ENCODE data around the gene HMX2. TPM values are rescaled to one million over a fixed set of nuclear protein-coding genes. Genes with fewer than 3 reads are reported as not detected.

The HMX2 gene
- total RNA-seq, 1 experiment from 2014 or later: not detected

DNA sequence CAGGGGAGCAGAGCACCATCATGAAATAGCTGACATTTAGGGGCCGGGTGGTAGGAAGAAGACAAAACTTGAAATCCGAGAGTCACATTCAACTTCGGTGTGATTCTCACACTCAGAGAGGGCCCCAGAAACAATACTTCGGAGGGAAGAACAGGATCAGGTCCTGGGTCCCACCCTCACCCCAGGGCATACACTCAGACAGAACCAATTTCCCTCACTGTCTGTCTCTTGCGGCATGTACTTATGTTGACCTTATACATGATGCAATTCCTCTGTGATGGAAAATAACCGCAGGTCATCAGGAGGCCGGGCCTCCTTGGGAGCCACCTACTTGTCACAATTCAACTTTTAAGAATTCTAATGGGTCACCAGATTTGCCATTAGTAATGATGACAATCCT is 38.5 kb upstream of the HMX2 start:
- DNase-seq (peak; percentile 66), ATAC-seq (no peak)
- H3K27ac ChIP-seq (ENCODE audit: low read length): peak overlapping the region; percentile 45
- H3K4me2 ChIP-seq (ENCODE audit: low read length): 0 out of 2 replicates have a peak overlapping the region, but pooled peaks have one; percentile 10
- BruUV-seq (replicated peaks): no TSS peak
- H3K36me3 ChIP-seq (ENCODE audit: low read depth, low read length): no peaks in the 10 kb centered on the region
- no peak overlapping the region for H3K4me3 ChIP-seq (ENCODE audit: low read length)
- H3K4me1 ChIP-seq (ENCODE audit: insufficient read depth, low read length): peaks cover 12% of the 10 kb centered on the region
- ChIA-PET POLR2A (ENCODE audit: unreplicated experiment) (no interaction called here), CTCF (no interaction called here)
- H3F3A ChIP-seq (ENCODE audit: low read length, unreplicated experiment): no peaks in the 10 kb centered on the region
- no peaks in the 10 kb centered on the region for H3K9me2 ChIP-seq (replicated peaks; ENCODE audit: low read length)
- H2AFZ ChIP-seq (ENCODE audit: low read length): peak overlapping the region; percentile 18; the same call in 1 of the 2 replicates
- TF ChIP-seq EZH2phosphoT487 (IDR thresholded peaks at IDR 0.05; ENCODE audit: borderline replicate concordance, low read length) (no peak), EZH2 (IDR thresholded peaks at IDR 0.05; ENCODE audit: low read length, unreplicated experiment) (no peak)
- TF ChIP-seq, protein P1, sequence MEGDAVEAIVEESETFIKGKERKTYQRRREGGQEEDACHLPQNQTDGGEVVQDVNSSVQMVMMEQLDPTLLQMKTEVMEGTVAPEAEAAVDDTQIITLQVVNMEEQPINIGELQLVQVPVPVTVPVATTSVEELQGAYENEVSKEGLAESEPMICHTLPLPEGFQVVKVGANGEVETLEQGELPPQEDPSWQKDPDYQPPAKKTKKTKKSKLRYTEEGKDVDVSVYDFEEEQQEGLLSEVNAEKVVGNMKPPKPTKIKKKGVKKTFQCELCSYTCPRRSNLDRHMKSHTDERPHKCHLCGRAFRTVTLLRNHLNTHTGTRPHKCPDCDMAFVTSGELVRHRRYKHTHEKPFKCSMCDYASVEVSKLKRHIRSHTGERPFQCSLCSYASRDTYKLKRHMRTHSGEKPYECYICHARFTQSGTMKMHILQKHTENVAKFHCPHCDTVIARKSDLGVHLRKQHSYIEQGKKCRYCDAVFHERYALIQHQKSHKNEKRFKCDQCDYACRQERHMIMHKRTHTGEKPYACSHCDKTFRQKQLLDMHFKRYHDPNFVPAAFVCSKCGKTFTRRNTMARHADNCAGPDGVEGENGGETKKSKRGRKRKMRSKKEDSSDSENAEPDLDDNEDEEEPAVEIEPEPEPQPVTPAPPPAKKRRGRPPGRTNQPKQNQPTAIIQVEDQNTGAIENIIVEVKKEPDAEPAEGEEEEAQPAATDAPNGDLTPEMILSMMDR (conservative IDR thresholded peaks at IDR 0.05; ENCODE audit: low read depth, low read length): no peak
- H3K9me3 ChIP-seq (ENCODE audit: low read length): no peaks in the 10 kb centered on the region
- intact Hi-C loops (cut with micrococcal nuclease): no loop called here
- no peaks in the 10 kb centered on the region for H3K27me3 ChIP-seq (ENCODE audit: low read length)
- no peaks in the 10 kb centered on the region for H3K79me2 ChIP-seq (ENCODE audit: low read length)
- no peak overlapping the region for H3K9ac ChIP-seq (ENCODE audit: low read length)
- H4K20me1 ChIP-seq (ENCODE audit: low read length): no peaks in the 10 kb centered on the region

DNA sequence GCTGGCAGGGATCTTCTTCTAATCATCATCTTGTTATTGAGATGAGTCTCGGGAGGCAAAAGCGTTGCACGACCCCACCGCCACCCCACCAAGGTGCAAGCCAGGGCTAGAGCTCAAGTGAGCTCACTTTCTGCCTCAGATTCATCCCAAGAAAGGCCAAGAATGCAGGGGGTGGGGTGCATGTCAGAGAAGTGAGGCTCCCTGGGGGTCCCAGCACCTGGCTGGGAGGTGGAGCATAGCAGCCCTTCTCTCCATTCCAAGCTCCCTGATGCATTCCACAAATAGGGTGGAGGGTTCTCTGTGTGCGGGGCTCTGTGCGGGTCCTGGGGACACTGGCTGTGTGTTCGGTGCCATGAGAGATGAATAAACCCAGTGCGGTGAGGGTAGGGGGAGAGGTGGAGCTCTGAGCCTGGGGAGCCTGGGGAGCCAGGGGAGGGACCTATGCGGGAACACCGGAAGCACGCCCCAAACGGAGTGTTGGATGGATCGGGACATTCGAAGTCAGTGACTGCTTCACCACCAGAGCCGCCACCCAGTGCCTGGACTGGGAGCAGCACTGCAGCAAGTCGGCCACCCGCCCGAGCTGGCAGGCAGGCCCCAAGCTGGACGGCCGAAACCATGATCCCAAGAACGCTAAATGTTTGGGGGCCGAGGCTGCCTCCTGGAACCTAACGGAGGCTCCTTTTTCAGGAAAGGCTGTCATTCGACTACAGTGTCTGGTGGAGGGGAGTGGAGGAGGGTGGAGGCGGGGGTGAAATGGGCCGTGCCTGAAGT is 30.1 kb upstream of the HMX2 start:
- no peaks in the 10 kb centered on the region for H3K9me3 ChIP-seq (ENCODE audit: low read length)
- intact Hi-C loops (cut with micrococcal nuclease): no loop called here
- no peak overlapping the region for H2AFZ ChIP-seq (ENCODE audit: low read length)
- H3K4me1 ChIP-seq (ENCODE audit: insufficient read depth, low read length): no peaks in the 10 kb centered on the region
- no peaks in the 10 kb centered on the region for H3K36me3 ChIP-seq (ENCODE audit: low read depth, low read length)
- TF ChIP-seq EZH2phosphoT487 (IDR thresholded peaks at IDR 0.05; ENCODE audit: borderline replicate concordance, low read length) (no peak), EZH2 (IDR thresholded peaks at IDR 0.05; ENCODE audit: low read length, unreplicated experiment) (no peak)
- TF ChIP-seq, protein P1 (conservative IDR thresholded peaks at IDR 0.05; ENCODE audit: low read depth, low read length): no peak
- H3K4me2 ChIP-seq (ENCODE audit: low read length): no peak overlapping the region
- ChIA-PET CTCF (no interaction called here), POLR2A (ENCODE audit: unreplicated experiment) (no interaction called here)
- no peaks in the 10 kb centered on the region for H3K9me2 ChIP-seq (replicated peaks; ENCODE audit: low read length)
- no peak for ATAC-seq
- H3F3A ChIP-seq (ENCODE audit: low read length, unreplicated experiment): no peaks in the 10 kb centered on the region
- H3K79me2 ChIP-seq (ENCODE audit: low read length): no peaks in the 10 kb centered on the region
- no TSS peak for BruUV-seq (replicated peaks)
- H4K20me1 ChIP-seq (ENCODE audit: low read length): no peaks in the 10 kb centered on the region
- no peak overlapping the region for H3K9ac ChIP-seq (ENCODE audit: low read length)
- H3K27me3 ChIP-seq (ENCODE audit: low read length): no peaks in the 10 kb centered on the region
- no peak overlapping the region for H3K4me3 ChIP-seq (ENCODE audit: low read length)
- no peak for DNase-seq
- H3K27ac ChIP-seq (ENCODE audit: low read length): no peak overlapping the region

DNA sequence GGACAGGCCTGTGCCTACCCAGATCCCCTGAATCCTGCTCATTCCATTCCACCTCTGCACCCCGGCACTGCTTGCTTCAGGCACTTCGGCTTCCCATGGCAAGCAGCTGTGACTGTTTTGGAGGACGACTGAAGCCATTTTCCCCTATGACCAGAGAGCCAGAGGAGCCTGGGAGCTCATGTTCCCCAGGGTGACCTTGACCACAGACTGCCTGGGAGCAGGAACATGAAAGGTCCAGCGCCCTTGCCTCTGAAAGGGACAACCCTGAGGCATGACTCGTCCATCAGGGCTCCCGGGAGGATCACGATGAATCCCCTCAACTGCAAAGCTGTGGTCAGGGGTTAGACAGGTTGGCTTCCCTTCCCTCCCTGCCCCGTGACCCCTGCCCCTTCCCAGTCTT is 28.9 kb upstream of the HMX2 start:
- Histone ChIP-seq H3K4me2 (ENCODE audit: low read length) (no peak overlapping the region), H3F3A (ENCODE audit: low read length, unreplicated experiment) (no peaks in the 10 kb centered on the region), H3K27ac (ENCODE audit: low read length) (no peak overlapping the region), H3K79me2 (ENCODE audit: low read length) (no peaks in the 10 kb centered on the region), H3K9ac (ENCODE audit: low read length) (no peak overlapping the region), H3K4me3 (ENCODE audit: low read length) (no peak overlapping the region), H2AFZ (ENCODE audit: low read length) (no peak overlapping the region), H3K4me1 (ENCODE audit: insufficient read depth, low read length) (no peaks in the 10 kb centered on the region), H3K27me3 (ENCODE audit: low read length) (no peaks in the 10 kb centered on the region), H3K9me3 (ENCODE audit: low read length) (no peaks in the 10 kb centered on the region), H3K36me3 (ENCODE audit: low read depth, low read length) (no peaks in the 10 kb centered on the region), H4K20me1 (ENCODE audit: low read length) (no peaks in the 10 kb centered on the region), H3K9me2 (replicated peaks; ENCODE audit: low read length) (no peaks in the 10 kb centered on the region)
- intact Hi-C loops (cut with micrococcal nuclease): no loop called here
- POLR2A ChIA-PET (ENCODE audit: unreplicated experiment): no interaction called here
- TF ChIP-seq, protein P1 (conservative IDR thresholded peaks at IDR 0.05; ENCODE audit: low read depth, low read length): no peak
- no peak for TF ChIP-seq EZH2 (IDR thresholded peaks at IDR 0.05; ENCODE audit: low read length, unreplicated experiment)
- DNase-seq (no peak), ATAC-seq (no peak)
- CTCF ChIA-PET: no interaction called here
- BruUV-seq (replicated peaks): no TSS peak
